ENCODE data around the gene OGN.

OGN gene

DNA sequence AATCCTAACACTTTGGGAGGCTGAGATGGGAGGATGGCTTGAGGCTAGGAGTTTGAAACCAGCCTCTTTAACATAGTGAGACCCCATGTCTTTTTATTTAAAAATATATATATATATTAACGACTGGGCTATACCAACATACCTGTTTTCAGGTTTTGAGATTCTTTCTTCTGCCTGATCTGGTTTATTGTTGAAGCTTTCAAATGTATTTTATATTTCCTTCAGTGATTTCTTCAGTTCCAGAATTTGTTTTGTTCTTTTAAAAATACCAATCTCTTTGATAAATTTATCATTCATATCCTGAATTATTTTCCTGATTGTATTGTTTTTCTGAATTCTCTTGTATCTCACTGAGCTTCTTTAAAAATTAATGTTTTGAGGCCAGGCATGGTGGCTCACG is 31.2 kb downstream of the OGN start:
- Histone ChIP-seq H4K20me1 (ENCODE audit: low read depth, low read length) (no peaks in the 10 kb centered on the region), H3K36me3 (ENCODE audit: low read length) (peaks cover 10% of the 10 kb centered on the region; the same call in 1 of the 2 replicates), H3K9me2 (replicated peaks; ENCODE audit: insufficient read depth, low read length) (no peaks in the 10 kb centered on the region), H3K9ac (ENCODE audit: low read length) (no peak overlapping the region), H3K4me2 (ENCODE audit: low read depth, low read length, poor library complexity, severe bottlenecking) (no peak overlapping the region), H3K27me3 (ENCODE audit: low read length) (no peaks in the 10 kb centered on the region), H3K4me3 (ENCODE audit: insufficient read depth, low read length, poor library complexity, severe bottlenecking) (no peak overlapping the region), H2AFZ (ENCODE audit: low read depth, low read length, severe bottlenecking) (no peak overlapping the region), H3K27ac (ENCODE audit: low read depth, low read length) (no peak overlapping the region), H3K9me3 (ENCODE audit: insufficient read depth, low read length) (no peaks in the 10 kb centered on the region), H3F3A (ENCODE audit: insufficient read depth) (no peaks in the 10 kb centered on the region), H3K79me2 (ENCODE audit: insufficient read depth, low read length) (peaks cover 43% of the 10 kb centered on the region)
- TF ChIP-seq EZH2phosphoT487 (conservative IDR thresholded peaks at IDR 0.05; ENCODE audit: low read length), result no peak
- TF ChIP-seq, protein P1, sequence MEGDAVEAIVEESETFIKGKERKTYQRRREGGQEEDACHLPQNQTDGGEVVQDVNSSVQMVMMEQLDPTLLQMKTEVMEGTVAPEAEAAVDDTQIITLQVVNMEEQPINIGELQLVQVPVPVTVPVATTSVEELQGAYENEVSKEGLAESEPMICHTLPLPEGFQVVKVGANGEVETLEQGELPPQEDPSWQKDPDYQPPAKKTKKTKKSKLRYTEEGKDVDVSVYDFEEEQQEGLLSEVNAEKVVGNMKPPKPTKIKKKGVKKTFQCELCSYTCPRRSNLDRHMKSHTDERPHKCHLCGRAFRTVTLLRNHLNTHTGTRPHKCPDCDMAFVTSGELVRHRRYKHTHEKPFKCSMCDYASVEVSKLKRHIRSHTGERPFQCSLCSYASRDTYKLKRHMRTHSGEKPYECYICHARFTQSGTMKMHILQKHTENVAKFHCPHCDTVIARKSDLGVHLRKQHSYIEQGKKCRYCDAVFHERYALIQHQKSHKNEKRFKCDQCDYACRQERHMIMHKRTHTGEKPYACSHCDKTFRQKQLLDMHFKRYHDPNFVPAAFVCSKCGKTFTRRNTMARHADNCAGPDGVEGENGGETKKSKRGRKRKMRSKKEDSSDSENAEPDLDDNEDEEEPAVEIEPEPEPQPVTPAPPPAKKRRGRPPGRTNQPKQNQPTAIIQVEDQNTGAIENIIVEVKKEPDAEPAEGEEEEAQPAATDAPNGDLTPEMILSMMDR (IDR thresholded peaks at IDR 0.05; ENCODE audit: insufficient read depth, low read length, poor library complexity, severe bottlenecking), result no peak

DNA sequence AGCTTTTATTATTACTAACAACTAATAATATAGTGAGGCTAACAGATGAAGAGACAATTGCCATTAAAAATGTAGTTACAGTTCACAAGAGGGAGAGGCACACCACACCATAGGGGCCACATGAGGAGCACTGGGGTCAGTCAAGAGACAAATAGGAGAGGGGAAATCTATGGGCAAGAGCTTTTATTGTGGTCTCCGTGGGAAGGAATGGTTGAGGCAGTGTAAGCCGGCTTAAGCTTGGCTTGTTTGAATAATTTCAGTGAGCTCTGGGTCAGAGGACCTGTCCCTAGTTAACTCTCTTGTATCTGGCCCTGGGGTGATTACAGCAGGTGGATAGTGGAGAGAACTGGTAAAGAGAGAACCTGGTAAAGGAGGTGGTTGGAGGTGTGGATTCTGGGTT is 35.3 kb downstream of the OGN start:
- Histone ChIP-seq H3K9me2 (replicated peaks; ENCODE audit: insufficient read depth, low read length) (no peaks in the 10 kb centered on the region), H3K27ac (ENCODE audit: low read depth, low read length) (no peak overlapping the region), H4K20me1 (ENCODE audit: low read depth, low read length) (no peaks in the 10 kb centered on the region), H3K4me3 (ENCODE audit: insufficient read depth, low read length, poor library complexity, severe bottlenecking) (no peak overlapping the region), H3F3A (ENCODE audit: insufficient read depth) (no peaks in the 10 kb centered on the region), H3K79me2 (ENCODE audit: insufficient read depth, low read length) (peaks cover 29% of the 10 kb centered on the region; the same call in 1 of the 2 replicates), H2AFZ (ENCODE audit: low read depth, low read length, severe bottlenecking) (no peak overlapping the region), H3K4me2 (ENCODE audit: low read depth, low read length, poor library complexity, severe bottlenecking) (no peak overlapping the region), H3K9me3 (ENCODE audit: insufficient read depth, low read length) (no peaks in the 10 kb centered on the region), H3K9ac (ENCODE audit: low read length) (no peak overlapping the region), H3K27me3 (ENCODE audit: low read length) (no peaks in the 10 kb centered on the region), H3K36me3 (ENCODE audit: low read length) (0 out of 2 replicates have a peak, but pooled peaks cover 8% of the 10 kb centered on the region)
- no peak for TF ChIP-seq EZH2phosphoT487 (conservative IDR thresholded peaks at IDR 0.05; ENCODE audit: low read length)
- TF ChIP-seq, protein P1 (IDR thresholded peaks at IDR 0.05; ENCODE audit: insufficient read depth, low read length, poor library complexity, severe bottlenecking), result no peak

DNA sequence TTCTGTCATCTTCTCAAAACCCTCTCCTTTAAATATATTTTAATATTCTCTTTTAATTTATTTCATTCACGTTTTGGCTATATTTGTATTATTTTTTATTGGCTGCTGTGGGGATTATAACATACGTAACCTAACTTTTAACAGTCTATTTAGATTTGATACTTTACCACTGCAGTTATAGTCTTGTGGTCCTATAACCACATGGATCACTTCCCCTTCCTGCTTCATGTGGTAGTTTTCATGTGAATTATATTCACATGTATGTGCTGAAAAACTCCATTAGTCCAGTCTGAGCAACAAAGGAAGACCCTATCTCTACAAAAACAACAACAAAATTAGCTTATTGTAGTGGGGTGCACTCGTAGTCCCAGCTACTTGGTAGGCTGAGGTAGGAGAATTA is 44.3 kb downstream of the OGN start:
- H3K27me3 ChIP-seq (ENCODE audit: low read length), result no peaks in the 10 kb centered on the region
- H3K27ac ChIP-seq (ENCODE audit: low read depth, low read length), result no peak overlapping the region
- no peak overlapping the region for H3K4me2 ChIP-seq (ENCODE audit: low read depth, low read length, poor library complexity, severe bottlenecking)

More for the DNA sequence above, 44.3 kb downstream of the OGN start:
- Histone ChIP-seq H2AFZ (ENCODE audit: low read depth, low read length, severe bottlenecking) (no peak overlapping the region), H3F3A (ENCODE audit: insufficient read depth) (peaks cover 3% of the 10 kb centered on the region; the same call in 1 of the 2 replicates), H3K9me3 (ENCODE audit: insufficient read depth, low read length) (no peaks in the 10 kb centered on the region), H3K4me3 (ENCODE audit: insufficient read depth, low read length, poor library complexity, severe bottlenecking) (no peak overlapping the region), H4K20me1 (ENCODE audit: low read depth, low read length) (no peaks in the 10 kb centered on the region), H3K36me3 (ENCODE audit: low read length) (no peaks in the 10 kb centered on the region; the same call in 1 of the 2 replicates), H3K79me2 (ENCODE audit: insufficient read depth, low read length) (0 out of 2 replicates have a peak, but pooled peaks cover 10% of the 10 kb centered on the region), H3K9me2 (replicated peaks; ENCODE audit: insufficient read depth, low read length) (no peaks in the 10 kb centered on the region), H3K9ac (ENCODE audit: low read length) (no peak overlapping the region)
- TF ChIP-seq, protein P1 (IDR thresholded peaks at IDR 0.05; ENCODE audit: insufficient read depth, low read length, poor library complexity, severe bottlenecking), result no peak
- TF ChIP-seq EZH2phosphoT487 (conservative IDR thresholded peaks at IDR 0.05; ENCODE audit: low read length), result no peak
